ENCODE results near the gene MPRIP.

GRCh38 chr17:17032131-17032692 lies 10.0 kb upstream of the MPRIP start:
- TF ChIP-seq CTCF (IDR thresholded peaks at IDR 0.05), result no peak
- no peak for TF ChIP-seq EZH2 (IDR thresholded peaks at IDR 0.05; ENCODE audit: borderline replicate concordance, insufficient read depth, low read depth, low read length, poor library complexity, severe bottlenecking)
